Measurements from ENCODE around the gene TNPO2.

- TF ChIP-seq POLR2AphosphoS5 (IDR thresholded peaks at IDR 0.05; ENCODE audit: low read depth, low read length) (no peak), TAF1 (IDR thresholded peaks at IDR 0.05; ENCODE audit: borderline replicate concordance, insufficient read depth, low read length) (no peak), SIN3A (IDR thresholded peaks at IDR 0.05; ENCODE audit: borderline replicate concordance, insufficient read depth, low read length) (no peak), FOXP2 (optimal IDR thresholded peaks at IDR 0.05; ENCODE audit: borderline replicate concordance, extremely low read depth, extremely low read length, insufficient read depth) (no peak)
- TF ChIP-seq, protein P1, sequence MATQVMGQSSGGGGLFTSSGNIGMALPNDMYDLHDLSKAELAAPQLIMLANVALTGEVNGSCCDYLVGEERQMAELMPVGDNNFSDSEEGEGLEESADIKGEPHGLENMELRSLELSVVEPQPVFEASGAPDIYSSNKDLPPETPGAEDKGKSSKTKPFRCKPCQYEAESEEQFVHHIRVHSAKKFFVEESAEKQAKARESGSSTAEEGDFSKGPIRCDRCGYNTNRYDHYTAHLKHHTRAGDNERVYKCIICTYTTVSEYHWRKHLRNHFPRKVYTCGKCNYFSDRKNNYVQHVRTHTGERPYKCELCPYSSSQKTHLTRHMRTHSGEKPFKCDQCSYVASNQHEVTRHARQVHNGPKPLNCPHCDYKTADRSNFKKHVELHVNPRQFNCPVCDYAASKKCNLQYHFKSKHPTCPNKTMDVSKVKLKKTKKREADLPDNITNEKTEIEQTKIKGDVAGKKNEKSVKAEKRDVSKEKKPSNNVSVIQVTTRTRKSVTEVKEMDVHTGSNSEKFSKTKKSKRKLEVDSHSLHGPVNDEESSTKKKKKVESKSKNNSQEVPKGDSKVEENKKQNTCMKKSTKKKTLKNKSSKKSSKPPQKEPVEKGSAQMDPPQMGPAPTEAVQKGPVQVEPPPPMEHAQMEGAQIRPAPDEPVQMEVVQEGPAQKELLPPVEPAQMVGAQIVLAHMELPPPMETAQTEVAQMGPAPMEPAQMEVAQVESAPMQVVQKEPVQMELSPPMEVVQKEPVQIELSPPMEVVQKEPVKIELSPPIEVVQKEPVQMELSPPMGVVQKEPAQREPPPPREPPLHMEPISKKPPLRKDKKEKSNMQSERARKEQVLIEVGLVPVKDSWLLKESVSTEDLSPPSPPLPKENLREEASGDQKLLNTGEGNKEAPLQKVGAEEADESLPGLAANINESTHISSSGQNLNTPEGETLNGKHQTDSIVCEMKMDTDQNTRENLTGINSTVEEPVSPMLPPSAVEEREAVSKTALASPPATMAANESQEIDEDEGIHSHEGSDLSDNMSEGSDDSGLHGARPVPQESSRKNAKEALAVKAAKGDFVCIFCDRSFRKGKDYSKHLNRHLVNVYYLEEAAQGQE (IDR thresholded peaks at IDR 0.05; ENCODE audit: insufficient read depth in 1 of 2, low read depth in 2 of 2, low read length in 2 of 2): no peak
Measured at GRCh38 chr19:12764698-12765097, 41.0 kb upstream of the TNPO2 start.
